Measurements from ENCODE around the gene TMEM198.

TMEM198 gene

DNA sequence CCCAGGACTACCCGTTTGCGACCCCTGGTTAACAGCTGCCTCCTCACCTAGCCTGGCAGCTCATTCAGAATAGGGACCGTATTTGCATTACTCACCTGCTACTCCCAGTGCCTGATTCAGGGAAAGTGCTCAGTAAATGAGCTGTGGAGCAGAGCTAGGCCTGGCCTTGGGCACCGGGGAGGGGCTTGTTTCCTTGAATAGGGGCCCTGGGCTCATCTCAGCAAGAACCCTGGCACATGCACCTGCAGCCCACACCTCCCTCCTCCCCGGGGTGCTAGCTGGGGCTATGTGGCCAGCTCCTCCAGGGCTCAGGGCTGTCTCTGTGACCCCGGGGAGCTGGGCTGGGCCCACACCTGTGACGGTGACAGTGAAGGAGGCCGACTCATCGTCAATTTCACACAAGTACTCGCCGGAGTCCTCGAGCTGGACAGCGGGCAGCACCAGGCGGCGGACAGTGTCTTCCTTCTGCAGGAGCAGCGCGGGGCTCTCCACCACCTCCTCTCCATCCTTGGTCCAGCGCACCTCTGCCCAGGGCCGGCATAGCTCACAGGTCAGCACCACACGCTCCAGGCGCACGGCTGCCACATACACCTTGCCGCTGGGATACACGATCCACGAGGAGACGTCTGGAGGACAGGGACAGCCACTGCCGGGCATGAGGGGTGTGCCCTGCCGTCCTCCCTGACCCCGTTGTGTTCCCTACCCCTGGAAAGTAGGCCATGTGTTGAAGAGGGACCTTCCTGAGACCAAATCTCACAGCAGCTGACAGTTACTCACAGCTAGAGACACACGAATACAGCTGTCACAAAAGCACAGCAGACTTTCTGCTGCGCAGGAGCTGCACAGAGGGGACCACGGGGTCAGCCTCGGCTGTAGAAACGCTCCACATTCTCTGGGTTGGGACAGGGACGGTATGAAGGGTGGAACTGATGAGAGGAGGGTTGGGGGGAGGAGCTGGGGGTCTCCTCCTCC, 18.5 kb downstream of the TMEM198 start:
- DNase-seq (ENCODE audit: low spot score) = no peak

DNA sequence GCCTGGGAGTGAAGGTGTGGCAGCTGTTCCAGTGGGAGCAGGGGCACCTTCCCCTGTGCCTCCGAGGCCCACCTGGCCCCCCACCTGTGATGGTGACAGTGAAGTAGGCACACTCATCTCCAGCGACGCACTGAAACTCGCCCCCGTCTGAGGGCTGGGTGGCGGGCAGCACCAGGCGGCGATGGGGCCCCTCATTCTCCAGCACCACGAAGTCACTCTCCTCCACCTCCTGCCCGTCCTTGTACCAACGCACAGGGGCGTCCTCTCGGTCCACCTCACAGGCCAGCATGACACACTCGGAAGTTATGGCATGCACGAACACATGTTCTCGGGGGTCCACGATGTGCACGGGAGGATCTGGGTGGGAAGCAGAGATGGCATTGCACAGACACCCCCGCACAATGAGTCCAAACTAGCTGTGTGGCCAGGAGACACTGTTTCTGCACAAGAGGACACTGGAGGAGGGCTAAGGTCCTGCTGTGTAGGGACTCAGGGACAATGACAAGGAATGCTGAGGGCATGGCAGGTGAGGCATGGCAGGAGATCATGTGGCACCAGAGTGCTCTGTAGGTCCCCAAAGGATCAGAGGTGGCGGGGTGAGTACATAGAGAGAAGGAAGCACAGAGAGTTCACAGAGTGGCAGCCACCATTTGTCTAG, 19.6 kb downstream of the TMEM198 start:
- DNase-seq (ENCODE audit: low spot score) = no peak

GRCh38 chr2:219565130-219566080, 21.6 kb downstream of the TMEM198 start:
- DNase-seq (ENCODE audit: low spot score) = no peak

- no peak for DNase-seq (ENCODE audit: low spot score)
Measured at GRCh38 chr2:219566640-219567039, 22.8 kb downstream of the TMEM198 start.

GRCh38 chr2:219567131-219567530, 23.3 kb downstream of the TMEM198 start:
- no peak for DNase-seq (ENCODE audit: low spot score)

GRCh38 chr2:219567791-219568361, 24.0 kb downstream of the TMEM198 start:
- DNase-seq (ENCODE audit: low spot score) = no peak

DNA sequence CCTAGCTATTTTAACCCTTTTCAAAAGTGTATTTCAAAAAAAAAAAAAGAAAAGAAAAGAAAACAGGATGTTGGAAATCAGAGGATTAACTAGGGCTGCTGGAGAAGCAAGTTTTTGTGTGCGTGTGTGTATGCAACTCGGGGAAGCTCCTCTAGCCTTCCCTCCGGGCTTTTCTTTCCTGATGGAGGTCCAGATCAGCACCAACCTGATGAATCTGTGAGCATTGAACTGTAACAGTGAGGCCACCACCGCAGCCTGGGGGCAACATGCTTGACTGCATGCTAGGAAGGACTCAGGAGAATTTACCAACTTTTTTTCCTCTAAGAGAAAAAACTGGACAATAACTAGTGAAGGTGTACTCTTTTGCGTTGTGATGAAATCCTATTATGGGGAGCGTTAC, 25.2 kb downstream of the TMEM198 start:
- no peak for DNase-seq (ENCODE audit: low spot score)

- DNase-seq (ENCODE audit: low spot score) = no peak
Measured at GRCh38 chr2:219569635-219570034, 25.8 kb downstream of the TMEM198 start.

GRCh38 chr2:219570194-219570923, 26.5 kb downstream of the TMEM198 start:
- no peak for DNase-seq (ENCODE audit: low spot score)

DNA sequence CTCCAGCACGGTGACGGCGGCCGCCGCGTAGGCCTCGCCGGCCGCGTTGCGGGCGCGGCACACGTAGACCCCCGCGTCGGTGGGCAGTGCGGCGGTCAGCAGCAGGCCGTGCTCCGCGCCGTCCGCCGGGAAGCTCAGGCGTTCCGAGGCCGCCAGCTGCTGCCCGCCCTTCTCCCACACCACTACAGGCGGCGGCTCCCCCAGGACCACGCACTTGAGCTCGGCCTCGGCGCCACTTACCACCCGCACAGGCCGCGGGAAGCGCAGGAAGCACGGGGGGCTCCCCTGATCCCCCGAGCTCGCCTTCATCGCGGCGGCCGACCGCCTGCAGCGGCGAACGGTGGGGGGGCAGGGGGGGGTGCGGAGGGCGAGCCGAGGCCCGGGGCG, 27.1 kb downstream of the TMEM198 start:
- DNase-seq (ENCODE audit: low spot score) = no peak

GRCh38 chr2:219571311-219572236, 27.7 kb downstream of the TMEM198 start, which contains the start of gene OBSL1:
OBSL1 (minus strand) TSS chr2:219571539; CDS start chr2:219571232, 307 bp downstream.
- DNase-seq (ENCODE audit: low spot score) = no peak

DNA sequence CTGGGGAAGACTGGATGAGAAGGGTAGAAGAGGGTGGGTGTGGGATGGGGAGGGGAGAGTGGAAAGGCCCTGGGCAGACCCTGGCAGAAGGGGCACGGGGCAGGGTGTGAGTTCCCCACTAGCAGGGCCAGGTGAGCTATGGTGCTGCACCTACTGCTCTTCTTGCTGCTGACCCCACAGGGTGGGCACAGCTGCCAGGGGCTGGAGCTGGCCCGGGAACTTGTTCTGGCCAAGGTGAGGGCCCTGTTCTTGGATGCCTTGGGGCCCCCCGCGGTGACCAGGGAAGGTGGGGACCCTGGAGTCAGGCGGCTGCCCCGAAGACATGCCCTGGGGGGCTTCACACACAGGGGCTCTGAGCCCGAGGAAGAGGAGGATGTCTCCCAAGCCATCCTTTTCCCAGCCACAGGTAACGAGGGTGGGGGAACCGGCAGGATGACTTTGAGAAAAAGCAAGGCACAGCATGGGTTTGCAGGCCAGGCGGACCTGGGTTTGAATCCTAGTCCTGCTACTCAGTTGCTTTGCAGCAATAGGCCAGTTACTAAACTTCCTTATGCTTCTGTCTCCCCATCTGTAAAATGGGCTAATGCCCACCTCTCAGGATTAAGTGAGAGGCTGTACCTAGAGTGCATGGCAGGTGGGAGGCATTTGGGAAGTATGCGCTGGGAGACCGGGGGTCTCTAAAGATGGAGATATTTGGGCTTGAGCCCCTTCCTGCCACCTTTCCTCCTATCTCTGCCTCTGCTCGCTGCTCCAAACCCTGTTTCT, 28.6 kb downstream of the TMEM198 start, which contains the start of gene INHA:
Gene INHA, plus strand, starts transcription at position 74 of the 765 bp plus-strand sequence. Its CDS starts 65 bp downstream, at position 139.
- no peak for DNase-seq (ENCODE audit: low spot score)

DNA sequence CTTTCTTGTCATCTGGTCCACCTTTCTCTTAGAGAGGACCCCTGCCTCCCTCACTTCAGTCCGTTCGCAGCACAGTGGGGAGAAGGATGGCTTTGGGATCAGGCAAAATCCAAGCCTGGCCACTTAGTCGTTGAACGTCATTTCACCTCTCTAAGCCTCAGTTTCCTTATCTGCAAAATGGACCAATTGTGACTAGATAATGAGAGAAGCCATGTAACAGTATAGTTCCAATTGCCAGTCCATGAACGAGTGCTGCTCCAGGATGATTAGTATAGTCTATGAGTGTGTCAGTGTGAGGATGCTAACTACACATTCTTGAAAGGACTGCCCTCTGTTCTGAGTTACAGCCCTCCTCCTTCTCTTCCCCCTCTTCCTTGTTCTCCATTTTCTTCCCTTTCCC, 29.3 kb downstream of the TMEM198 start:
- no peak for DNase-seq (ENCODE audit: low spot score)

DNA sequence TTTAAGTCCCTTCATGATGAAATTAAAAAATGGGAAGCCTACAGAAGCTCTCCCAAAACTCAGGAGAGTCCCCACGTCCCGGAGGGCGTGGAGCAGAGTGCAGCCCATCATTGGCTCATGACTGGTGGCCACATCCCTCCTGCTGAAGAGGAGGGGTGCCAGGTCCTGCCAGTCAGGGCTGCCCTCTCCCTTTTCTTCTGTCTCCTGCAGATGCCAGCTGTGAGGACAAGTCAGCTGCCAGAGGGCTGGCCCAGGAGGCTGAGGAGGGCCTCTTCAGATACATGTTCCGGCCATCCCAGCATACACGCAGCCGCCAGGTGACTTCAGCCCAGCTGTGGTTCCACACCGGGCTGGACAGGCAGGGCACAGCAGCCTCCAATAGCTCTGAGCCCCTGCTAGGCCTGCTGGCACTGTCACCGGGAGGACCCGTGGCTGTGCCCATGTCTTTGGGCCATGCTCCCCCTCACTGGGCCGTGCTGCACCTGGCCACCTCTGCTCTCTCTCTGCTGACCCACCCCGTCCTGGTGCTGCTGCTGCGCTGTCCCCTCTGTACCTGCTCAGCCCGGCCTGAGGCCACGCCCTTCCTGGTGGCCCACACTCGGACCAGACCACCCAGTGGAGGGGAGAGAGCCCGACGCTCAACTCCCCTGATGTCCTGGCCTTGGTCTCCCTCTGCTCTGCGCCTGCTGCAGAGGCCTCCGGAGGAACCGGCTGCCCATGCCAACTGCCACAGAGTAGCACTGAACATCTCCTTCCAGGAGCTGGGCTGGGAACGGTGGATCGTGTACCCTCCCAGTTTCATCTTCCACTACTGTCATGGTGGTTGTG, 30.9 kb downstream of the TMEM198 start:
- no peak for DNase-seq (ENCODE audit: low spot score)

GRCh38 chr2:219575566-219576504, 32.0 kb downstream of the TMEM198 start:
- DNase-seq (ENCODE audit: low spot score) = no peak

GRCh38 chr2:219576505-219577388, 32.9 kb downstream of the TMEM198 start:
- DNase-seq (ENCODE audit: low spot score) = no peak
